HG03280 (cell line): ENCODE measurements around the gene CBLC.
"Not testable (repeated sequence)": the region's sequence is repeated elsewhere in the genome, so short reads cannot be mapped to it uniquely, and the experiment has no call there.

Experiments
- ATAC-seq: cut with Tn5 transposase; IDR thresholded peaks from one replicate; pipeline ENCODE4 v1.9.1; 2021; ENCODE audit warnings: mild to moderate bottlenecking, moderate library complexity; ENCODE audit not compliant: unreplicated experiment

Gene CBLC

DNA sequence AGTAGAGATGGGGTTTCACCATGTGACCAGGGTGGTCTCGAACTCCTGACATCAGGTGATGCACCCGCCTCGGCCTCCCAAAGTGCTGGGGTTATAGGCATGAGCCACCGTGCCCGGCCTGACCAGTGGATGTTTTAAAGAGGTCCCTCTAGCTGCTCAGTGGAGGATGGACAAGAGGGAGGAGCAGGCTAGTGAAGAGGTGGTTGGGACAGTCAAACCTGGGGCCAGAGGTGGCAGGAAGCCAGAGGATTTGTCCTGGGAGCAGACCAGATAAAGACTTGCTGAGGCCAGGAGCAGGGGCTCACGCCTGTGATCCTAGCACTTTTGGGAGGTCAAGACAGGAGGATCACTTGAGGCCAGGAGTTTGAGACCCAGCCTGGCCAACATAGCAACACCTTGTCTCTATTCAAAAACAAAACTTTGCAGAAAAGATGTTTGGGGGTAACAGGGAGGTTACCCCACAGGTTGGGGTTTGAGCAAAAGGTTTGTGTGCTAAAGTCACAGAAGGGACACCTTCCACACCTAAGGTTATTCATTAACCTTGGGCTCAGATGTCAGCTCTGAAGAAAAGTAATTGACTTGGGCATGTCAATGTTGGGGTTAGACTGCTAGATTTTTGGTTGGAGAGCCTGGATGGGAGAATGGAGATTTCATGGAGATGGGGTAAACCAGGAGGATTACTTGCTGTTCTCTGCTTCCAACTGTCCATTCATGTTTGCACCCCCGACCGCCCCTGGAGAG, 40.2 kb downstream of the CBLC start:
- ATAC-seq = no peak

DNA sequence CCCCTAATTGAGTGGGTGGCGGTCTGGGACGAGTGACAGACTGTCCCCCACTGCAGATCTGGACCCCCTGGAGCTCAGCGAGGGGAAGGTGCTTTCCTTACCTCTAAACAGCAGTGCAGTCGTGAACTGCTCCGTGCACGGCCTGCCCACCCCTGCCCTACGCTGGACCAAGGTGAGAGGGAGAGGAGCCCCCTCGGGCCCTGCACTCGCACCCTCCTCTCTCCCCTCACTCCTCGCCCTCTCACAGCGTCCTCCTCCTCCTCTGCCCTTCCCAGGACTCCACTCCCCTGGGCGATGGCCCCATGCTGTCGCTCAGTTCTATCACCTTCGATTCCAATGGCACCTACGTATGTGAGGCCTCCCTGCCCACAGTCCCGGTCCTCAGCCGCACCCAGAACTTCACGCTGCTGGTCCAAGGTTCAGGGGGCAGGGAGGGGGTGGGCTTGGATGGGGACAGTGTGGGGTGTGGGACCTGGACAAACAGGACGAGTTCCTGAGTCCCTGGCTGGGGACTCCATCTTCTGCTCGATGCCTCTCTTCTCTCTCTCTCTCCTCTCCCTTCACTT, 40.9 kb downstream of the CBLC start:
- ATAC-seq = no peak

DNA sequence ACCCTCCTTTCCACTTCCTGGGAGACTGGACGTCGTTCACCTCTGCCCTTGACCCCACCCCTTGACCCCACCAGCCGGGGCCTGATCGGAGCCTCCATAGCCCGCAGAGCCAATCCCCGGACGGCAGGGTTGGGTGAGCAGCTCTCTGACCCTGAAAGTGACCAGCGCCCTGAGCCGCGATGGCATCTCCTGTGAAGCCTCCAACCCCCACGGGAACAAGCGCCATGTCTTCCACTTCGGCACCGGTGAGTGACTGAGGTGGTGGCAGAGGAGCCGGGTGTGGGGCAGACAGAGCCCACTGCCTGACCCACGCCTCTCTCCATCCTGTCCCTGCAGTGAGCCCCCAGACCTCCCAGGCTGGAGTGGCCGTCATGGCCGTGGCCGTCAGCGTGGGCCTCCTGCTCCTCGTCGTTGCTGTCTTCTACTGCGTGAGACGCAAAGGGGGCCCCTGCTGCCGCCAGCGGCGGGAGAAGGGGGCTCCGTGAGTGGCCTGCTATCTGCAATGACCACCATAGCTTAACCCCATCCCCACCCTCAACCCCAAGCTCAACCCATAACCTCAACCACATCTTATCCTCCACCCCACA, 41.6 kb downstream of the CBLC start:
- ATAC-seq = no peak

DNA sequence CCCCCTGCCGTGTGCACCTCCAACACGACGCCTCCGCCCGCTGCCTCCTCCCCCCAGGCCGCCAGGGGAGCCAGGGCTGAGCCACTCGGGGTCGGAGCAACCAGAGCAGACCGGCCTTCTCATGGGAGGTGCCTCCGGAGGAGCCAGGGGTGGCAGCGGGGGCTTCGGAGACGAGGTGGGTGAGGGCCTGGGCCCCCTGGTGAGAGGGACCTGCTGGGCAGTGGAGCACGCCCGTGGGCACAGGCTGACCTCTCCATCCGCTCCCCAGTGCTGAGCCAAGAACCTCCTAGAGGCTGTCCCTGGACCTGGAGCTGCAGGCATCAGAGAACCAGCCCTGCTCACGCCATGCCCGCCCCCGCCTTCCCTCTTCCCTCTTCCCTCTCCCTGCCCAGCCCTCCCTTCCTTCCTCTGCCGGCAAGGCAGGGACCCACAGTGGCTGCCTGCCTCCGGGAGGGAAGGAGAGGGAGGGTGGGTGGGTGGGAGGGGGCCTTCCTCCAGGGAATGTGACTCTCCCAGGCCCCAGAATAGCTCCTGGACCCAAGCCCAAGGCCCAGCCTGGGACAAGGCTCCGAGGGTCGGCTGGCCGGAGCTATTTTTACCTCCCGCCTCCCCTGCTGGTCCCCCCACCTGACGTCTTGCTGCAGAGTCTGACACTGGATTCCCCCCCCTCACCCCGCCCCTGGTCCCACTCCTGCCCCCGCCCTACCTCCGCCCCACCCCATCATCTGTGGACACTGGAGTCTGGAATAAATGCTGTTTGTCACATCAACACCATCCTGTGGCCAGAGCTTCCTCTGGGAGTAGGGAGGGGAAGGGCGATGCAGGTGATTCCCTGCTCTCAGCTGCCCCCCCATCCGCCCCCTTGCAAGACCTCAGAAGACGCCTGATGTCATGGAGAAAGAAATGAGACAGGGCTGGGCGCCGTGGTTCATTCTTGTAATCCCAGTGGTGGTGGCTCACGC, 43.2 kb downstream of the CBLC start:
- no peak for ATAC-seq

DNA sequence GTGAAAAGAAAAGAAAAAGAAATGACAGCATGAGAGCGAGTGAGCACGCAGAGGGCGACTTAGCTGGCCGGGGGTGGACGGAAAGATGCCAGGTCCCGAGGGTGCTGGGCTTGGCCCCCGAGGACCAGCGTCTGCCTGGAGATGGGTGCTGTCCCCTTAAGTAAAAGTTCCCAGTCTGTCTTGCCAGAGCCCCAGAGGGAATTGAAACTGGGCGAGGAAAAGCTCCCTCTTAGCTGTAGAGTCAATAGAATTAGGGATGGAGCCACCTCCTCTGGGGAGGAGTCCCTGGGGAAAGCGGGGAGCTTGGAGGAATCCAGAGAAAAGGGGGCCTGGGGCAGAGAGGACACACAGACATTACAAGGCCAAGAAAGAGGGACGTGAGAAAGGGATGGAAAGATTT, 44.5 kb downstream of the CBLC start:
- no peak for ATAC-seq

DNA sequence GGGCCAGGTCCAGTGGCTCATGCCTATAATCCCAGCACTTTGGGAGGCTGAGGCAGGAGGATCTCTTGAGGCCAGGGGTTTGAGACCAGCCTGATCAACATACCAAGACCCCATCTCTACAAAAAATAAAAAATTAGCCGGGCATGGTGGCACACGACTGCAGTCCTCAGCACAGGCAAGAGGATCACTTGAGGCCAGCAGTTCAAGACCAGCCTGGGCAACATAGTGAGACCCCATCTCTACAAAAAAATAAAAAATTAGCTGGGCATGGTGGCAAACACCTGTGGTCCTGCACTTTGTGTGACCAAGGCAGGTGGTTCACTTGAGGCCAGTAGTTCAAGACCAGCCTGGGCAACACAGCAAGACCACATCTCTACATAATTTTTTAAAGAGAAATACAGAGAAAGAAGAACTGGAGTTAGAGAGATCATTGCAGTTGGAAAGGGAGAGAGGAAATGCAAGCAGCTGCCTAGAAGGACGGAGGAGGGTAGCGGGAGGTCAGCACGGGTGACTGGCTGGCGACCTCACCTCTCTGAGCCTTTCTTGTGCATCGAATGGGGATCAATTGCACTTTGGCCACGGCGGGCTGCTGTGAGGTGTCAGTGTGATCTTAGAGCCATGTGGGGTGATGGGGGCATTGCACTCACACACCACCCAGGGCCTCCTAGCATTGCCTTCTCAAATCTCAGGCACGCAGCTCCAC, 45.1 kb downstream of the CBLC start:
- ATAC-seq = no peak

DNA sequence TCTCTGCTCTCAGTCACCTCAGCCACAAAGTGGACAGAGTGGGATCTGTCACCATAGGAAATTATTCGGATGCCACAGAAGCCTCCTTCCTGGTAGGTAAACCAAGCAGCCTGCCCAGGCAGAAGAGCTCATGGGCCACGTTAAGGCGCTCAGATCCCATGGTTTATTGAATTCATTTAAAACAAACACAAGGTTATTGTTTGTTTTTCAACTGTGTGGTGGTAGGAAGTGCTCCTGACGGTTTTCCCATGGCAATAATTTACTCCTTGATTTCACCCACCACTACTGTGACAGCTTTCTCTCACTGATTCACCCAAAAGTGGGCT, 45.6 kb downstream of the CBLC start:
- ATAC-seq = no peak

DNA sequence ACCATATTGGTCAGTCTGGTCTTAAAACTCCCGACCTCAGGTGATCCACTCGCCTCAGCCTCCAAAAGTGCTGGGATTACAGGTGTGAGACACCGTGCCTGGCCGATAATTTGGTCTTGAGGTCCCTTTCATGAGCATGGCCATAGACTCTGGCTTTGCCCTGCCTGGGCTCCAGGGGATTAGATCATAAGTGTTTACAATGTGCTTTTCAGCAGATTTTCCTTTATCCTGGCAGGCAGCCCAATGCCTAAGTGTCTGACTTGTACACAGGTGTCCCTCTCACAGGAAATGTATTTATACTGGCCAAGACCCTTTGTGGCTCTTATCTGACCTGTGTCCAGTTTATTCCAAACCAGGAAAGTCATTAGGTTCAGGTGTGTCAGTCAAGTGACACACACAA, 47.1 kb downstream of the CBLC start:
- no peak for ATAC-seq

DNA sequence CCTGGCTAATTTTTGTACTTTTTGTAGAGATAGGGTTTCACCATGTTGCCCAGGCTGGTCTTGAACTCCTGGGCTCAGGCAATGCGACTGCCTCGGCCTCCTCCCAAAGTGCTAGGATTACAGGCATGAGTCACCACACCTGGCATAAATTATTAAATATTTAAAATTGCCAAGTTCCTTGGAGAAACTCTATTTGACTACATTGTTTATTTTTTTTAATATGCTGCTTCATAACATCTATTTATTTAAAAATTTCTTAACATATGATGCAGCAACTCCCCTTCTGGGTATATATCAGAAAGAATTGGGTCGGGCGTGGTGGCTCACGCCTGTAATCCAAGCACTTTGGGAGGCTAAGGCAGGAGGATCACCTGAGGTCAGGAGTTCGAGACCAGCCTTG, 55.2 kb downstream of the CBLC start:
- not testable (repeated sequence) for ATAC-seq

DNA sequence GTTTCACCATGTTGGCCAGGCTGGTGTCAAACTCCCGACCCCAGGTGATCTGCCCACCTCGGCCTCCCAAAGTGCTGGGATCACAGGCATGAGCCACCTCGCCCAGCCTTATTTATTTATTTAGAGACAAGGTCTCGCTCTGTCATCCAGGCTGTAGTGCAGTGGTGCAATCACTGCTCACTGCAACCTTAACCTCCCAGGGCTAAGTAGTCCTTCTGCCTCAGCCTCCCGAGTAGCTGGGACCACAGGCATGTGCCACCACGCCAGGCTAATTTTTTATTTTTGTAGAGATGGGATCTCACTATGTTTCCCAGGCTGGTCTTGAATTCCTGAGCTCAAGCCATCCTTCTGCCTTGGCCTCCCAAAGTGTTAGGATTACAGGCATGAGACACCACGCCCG, 56.7 kb downstream of the CBLC start:
- ATAC-seq = not testable (repeated sequence)

DNA sequence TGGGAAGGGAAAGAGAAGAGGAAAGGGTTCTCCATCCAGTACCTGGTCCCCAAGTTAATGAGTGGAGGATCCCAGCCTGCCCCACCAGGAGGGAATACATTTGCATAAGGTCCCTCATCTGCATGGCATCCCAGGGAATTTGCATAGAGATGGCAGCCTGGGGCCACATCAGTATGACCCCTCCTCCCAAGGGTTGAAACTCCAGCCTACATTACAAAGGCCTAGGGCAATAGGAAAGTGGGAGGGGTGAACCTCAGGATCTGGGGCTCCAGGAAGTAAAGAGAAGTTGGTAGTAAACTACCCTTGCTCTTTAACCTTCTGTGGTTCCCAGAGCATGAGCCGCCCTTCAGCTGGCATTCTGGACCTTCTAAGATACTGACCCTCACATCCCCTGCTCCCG, 61.6 kb downstream of the CBLC start:
- no peak for ATAC-seq

DNA sequence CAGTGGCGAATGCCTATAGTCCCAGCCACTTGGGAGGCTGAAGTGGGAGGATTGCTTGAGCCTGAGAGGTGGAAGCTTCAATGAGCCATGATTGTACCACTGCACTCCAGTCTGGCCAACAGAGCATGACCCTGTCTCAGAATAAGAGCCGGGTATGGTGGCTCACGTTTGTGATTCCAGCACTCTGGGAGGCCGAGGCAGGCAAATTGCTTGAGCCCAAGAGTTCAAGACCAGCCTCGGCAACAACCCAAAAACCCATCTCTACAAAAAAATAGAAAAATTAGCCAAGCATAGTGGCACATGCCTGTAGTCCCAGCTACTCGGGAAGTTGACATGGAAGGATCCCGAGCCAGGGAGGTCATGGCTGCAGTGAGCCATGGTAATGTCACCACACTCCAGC, 63.1 kb downstream of the CBLC start:
- no peak for ATAC-seq

DNA sequence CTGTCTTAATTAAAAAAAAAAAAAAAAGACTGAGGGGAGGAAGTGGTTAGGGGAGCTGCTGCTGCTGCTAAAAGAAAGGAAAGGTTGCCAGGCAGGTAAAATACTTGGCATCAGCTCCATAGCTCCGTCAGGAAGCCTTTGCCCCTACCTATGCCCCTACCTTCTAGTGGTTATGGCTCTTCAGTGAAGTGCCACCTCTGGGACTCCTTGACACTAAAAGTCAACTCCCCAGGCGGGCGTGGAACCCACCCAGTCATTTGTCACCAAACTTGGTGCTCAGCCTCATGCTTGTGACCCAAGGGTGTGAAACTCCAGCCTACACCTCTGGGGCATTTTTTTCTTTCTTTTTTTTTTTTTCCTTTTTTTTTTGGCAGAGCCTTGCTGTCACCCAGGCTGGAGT, 63.5 kb downstream of the CBLC start:
- no peak for ATAC-seq

DNA sequence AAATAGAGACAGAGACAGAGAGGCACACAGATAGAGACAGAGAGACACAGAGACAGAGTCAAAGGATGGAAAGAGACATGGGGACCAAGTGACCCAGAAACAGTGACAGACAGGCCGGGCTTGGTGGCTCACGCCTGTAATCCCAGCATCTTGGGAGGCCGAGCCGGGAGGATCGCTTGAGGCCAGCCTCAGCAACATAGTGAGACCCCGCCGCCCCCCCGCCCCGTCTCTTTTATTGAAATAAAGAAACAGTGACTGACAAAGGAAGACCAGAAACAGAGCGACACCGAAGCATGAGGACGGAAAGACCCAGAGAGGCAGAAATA, 67.6 kb downstream of the CBLC start:
- no peak for ATAC-seq

DNA sequence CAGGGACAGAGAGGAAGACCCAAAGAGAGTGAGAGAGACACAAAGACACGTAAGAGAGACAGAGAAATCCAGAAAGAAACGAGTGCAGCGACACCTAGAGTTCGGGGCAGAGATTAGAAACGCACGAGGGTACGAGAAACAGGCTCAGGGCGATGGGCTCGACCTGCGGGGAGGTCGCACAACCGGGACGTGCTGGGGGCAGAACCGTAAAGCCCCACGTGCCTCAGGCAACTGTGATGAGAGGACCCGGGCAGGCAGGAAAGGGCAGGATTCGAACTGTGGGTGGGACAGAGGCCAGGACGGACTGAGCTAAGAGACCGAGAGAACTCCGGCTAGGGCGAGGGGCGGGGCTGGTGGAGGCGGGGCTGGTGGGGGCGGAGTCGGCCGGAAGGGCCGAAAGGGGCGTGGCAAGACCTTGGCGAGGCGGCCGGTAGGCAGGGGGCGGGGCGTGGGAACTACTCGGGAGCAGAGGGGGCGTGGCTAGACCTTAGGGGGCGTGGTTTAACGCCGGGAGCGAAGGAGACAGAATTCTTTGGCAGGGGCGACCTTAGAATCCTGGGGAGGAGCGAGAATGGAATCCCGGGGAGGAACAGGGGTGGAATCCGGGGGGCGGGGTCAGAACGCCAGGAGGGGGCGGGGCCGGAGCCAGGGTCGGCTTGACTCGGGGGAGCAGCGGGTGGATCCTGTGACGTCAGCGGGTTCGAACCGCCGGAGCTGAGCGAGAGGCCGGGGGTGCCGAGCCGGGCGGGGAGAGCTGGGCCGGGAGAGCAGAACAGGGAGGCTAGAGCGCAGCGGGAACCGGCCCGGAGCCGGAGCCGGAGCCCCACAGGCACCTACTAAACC, 68.1 kb downstream of the CBLC start, which contains the start of gene NECTIN2:
TSS of gene NECTIN2 (plus strand) at position 686 of the 843 bp plus-strand sequence. CDS start 229 bp downstream, outside the sequence.
- ATAC-seq = peak; percentile 56

DNA sequence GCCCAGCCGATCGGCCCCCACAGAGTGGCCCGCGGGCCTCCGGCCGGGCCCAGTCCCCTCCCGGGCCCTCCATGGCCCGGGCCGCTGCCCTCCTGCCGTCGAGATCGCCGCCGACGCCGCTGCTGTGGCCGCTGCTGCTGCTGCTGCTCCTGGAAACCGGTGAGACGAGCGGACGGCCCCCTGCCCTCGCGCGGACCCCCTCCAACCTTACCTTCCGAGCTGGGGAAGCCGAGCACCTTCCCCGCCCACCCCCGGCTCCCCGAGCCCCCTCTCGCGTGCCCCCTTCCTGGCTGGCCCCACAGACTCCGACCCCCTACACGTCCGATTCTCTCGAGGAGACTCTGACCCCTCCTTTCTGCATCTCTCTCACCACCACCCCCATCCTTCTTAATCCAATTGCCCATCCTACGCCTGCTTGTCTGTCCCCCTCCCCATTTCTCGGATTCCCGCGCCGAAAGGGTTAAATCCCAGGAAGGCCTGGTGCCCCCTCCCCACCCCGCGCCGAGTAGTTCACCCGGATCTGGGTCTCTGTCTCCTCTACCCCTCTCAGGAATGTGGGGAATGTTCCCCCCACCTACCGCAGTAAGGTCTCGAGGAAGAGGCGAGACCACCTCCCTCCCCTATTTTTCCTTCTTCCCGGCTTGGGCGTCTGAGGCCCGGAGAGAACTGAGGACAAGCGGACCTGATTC, 68.9 kb downstream of the CBLC start:
- no peak for ATAC-seq

DNA sequence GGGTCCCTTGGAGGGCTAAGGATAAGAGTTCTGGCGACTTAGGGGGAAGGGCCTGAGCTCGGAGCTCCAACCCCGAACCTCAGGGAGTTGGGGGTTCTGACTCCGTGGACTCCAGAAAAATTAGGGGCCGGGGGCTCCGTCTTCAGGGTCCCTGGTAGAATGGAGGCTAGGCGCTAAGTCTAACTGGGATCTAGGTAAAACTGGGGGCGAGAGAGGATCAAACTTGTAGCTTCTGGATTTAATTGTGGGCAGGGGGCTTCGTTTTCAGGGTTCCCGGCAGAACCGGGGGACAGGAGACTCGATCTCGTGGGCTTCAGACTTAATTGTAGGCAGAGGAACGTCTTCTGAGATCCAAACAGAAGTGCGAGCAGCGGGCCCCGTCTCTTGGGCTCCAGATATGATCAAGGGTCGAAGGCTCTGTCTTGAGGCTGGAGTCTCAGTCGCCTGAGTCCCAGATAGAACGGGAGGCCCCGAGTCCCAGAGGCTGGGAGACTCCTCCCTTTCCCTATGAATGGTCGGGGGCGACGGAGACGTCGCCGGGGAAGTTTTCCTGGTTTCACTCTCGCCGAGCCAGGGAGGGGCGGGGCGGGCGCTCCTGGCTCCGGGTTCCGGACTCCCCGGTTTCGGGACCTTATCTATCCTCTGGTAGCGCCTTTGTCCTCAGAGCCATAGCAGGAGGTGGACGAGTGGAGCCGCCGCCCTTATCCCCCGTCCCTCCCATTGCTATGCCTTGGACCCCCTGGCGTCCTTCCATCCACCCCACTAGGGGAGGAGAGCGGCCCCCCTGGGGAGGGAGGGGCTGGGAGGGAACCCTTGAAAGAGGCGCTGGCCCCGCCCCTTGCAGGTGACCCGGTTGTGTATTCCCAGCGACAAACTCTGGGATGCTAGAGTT, 69.7 kb downstream of the CBLC start:
- no peak for ATAC-seq

DNA sequence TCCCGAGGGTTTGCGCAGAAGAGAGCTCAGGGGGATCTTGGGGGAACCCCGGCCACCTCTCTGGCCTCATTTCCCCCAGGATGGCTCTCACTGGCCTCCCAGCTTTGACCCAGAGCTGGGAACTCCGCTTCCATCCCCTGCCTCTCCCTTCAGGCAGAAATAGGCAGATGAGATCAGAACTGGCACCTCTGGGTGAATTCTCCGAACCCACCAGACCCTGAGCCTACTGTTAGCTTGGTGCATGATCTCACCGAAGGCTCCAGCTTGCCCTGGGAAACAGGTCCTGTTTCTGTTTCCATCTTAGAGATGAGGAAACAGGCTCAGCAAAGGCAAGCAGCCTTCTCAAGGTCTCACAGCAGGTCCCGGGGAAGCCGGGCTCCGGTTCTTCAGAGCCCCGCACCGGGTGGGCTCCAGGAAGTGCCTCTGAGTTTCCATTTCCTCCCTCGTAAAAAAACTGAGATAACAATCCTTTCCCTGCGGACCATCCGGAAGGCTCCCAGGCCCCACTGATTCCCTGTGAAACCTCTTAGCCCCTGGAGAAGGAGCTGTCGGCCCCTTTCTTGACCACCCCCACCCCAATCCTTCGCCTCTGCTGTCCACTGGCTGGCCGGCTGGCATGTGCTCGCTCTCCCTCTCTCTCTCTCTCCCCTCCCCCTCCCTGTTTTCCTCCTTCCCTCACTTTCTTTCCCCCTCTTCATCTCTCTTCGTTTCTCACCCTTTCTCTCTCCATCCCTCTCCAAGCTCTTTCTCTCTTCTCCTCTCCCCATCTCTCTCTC, 70.5 kb downstream of the CBLC start:
- ATAC-seq = no peak
